GM12873 (cell line): ENCODE data around the gene AFF1.

Experiments
- CTCF ChIP-seq: IDR thresholded peaks from 2 replicates; pipeline ENCODE4 v1.5.1; 2012; ENCODE audit warnings: low read depth, mild to moderate bottlenecking, moderate library complexity, low read length, control low read depth; ENCODE audit not compliant: insufficient read depth; ENCODE audit errors: missing control alignments

AFF1 gene

GRCh38 chr4:87047281-87047798, 112.5 kb downstream of the AFF1 start:
- TF ChIP-seq CTCF = no peak

GRCh38 chr4:87049508-87049907, 114.7 kb downstream of the AFF1 start:
- no peak for TF ChIP-seq CTCF

GRCh38 chr4:87050596-87050995, 115.8 kb downstream of the AFF1 start:
- no peak for TF ChIP-seq CTCF

GRCh38 chr4:87051121-87051713, 116.4 kb downstream of the AFF1 start:
- TF ChIP-seq CTCF = no peak

- TF ChIP-seq CTCF = no peak
Observed at GRCh38 chr4:87052615-87053014, 117.8 kb downstream of the AFF1 start.

GRCh38 chr4:87053176-87053658, 118.4 kb downstream of the AFF1 start:
- TF ChIP-seq CTCF = no peak

- no peak for TF ChIP-seq CTCF
Observed at GRCh38 chr4:87053802-87054767, 119.3 kb downstream of the AFF1 start.
